Upper lobe of left lung (tissue), 4 donors: Measurements from ENCODE around the gene ITGB1BP1.

Source experiments
- CTCF ChIP-seq, 6 experiments: fragments of 450-650 bp in 4 of 6; fragments of 200-600 bp in 2 of 6; sonication (generic) in 2 of 6; IDR thresholded peaks; one replicate each; pipeline ENCODE4 v1.5.1; 2016 to 2019; ENCODE audit warnings: antibody characterized with exemption in 6 of 6
- POLR2A ChIP-seq, 4 donors: fragments of 450-650 bp; IDR thresholded peaks; one replicate each; pipeline ENCODE4 v1.5.1; 2016 to 2017; ENCODE audit warnings: antibody characterized with exemption in 4 of 4, mild to moderate bottlenecking in 2 of 4

- TF ChIP-seq CTCF (IDR thresholded peaks at IDR 0.05): no peak
- TF ChIP-seq POLR2A (IDR thresholded peaks at IDR 0.05): no peak
Observed at GRCh38 chr2:9419541-9419940, 3.8 kb downstream of the ITGB1BP1 start.
